PC-3 (cell line): ENCODE measurements around the gene ITFG2.

ENCODE experiments used
- EZH2 ChIP-seq: fragments of 300-600 bp; sonication (generic); IDR thresholded peaks from one replicate; pipeline ENCODE4 v1.6.1; 2017; ENCODE audit warnings: antibody characterized with exemption, mild to moderate bottlenecking, low read length; ENCODE audit not compliant: unreplicated experiment
- TF ChIP-seq, protein P1 (sequence below): fragments of 300-600 bp; sonication (generic); conservative IDR thresholded peaks from 2 replicates; pipeline ENCODE4 v1.5.1; 2017; ENCODE audit warnings: antibody characterized with exemption, low read depth, mild to moderate bottlenecking, low read length

GRCh38 chr12:2864198-2864597, 51.7 kb downstream of the ITFG2 start:
- TF ChIP-seq, protein P1, sequence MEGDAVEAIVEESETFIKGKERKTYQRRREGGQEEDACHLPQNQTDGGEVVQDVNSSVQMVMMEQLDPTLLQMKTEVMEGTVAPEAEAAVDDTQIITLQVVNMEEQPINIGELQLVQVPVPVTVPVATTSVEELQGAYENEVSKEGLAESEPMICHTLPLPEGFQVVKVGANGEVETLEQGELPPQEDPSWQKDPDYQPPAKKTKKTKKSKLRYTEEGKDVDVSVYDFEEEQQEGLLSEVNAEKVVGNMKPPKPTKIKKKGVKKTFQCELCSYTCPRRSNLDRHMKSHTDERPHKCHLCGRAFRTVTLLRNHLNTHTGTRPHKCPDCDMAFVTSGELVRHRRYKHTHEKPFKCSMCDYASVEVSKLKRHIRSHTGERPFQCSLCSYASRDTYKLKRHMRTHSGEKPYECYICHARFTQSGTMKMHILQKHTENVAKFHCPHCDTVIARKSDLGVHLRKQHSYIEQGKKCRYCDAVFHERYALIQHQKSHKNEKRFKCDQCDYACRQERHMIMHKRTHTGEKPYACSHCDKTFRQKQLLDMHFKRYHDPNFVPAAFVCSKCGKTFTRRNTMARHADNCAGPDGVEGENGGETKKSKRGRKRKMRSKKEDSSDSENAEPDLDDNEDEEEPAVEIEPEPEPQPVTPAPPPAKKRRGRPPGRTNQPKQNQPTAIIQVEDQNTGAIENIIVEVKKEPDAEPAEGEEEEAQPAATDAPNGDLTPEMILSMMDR = no peak
- TF ChIP-seq EZH2 = no peak
